Measurements from ENCODE around the gene SNX32.

Gene SNX32

DNA sequence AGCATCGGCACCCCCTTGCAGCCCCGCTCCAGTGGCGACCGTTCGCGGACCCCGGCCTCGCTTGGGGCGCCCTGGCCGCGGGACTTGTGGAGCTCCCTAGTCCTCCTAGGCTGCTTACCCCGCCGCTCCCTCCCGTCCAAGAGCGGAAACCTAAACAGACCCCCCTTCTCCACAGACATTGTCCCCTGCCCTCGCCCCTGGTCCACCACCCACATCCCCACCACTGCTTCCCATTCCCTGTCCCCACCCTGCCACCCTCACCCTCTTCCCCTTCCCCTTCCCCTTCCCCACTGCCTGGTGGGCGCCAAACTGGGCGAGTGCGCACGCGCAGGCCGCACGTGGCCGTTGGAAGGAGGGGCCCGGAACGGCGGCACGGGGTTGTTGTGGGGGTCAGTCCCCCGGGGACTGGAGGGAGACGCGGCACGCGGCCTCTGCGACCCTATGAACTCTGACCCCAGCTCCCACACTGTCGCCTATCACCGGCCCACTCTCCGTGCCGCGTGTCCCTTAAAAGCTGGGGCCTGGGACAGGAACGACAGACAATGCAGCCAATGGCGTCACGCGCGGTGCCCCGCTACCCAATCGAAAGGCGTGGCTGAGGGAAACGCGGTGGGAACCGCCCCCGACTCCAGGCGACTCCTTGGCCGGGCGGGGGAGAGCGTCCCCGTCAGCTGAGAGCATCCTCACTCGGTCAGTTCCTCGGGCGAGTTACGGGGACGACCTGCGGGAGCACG, at the start of gene SNX32:
Gene SNX32 (plus strand): TSS at position 667 of the 734 bp plus-strand sequence. CDS start 103 bp downstream, outside the sequence.
- DNase-seq: peak; percentile 96

DNA sequence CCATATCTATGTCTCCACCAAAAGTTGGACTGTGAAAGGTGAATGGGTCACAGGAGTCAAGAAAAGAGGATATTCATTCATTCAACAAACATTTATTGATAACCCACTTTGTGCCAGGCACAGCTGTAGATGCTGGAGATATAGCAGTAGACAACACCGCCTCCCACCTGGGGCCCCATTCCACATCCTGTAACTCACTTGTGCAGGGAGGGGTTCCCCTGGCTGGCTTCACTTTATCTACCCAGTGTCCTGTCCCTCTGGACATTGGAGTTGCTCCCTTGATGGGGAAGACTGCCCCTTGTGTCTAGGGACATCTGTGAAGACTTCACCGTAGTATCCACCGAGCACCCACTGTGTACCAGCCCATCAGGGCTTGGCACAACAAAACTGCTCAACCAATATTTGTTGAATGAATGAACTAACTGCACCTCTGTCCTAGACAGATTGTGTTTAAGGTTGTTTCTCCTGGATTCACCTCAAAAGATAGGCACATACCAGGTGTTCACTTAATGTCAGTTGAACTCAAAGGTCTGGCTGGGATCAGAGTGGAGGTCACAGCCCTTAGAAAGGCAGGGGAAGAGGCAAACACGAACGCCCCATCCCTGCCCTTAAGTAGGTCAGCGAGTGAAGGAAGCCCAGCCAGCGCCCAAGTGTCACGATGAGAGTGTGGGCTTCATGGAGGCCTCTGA, 48.3 kb upstream of the SNX32 start:
- no peak for DNase-seq

DNA sequence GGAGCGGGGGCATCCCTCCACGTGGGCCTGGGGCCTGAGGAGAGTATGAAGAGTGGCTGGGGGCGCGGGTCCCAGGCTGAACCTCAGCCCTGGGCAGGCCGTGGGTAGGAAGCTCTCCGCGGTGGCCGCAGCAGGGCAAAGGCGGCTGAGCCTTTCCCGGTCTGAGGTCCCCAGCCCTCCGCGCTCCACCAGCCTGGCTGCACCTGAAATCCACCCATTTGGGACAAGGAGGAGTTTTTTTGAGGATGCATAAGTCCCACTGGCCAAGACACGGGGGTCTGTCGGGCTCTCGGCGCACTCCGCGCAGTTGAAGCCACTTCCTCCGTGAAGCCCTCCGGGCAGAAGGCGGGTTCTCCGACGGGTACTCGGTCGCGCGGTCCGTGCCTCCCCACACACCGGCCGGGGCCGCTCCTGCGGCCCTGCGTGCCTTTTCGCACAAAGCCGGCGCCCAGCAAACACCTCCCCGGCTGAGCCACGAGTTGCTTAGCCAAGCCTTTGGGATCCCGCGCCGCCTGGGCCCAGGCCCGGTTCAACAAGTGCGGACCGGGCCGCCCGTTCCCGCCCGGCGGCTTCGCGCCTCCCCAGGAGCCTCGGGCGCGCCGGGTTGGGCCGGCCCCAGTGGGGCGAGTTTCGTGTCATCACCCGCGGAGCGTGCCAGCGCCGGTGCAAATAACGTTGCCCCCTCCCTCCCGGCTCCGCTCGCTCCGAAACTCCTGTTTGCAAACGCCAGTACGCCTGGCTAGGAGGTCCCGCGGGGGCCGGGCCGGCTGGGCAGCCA, 47.6 kb upstream of the SNX32 start:
- DNase-seq: no peak

DNA sequence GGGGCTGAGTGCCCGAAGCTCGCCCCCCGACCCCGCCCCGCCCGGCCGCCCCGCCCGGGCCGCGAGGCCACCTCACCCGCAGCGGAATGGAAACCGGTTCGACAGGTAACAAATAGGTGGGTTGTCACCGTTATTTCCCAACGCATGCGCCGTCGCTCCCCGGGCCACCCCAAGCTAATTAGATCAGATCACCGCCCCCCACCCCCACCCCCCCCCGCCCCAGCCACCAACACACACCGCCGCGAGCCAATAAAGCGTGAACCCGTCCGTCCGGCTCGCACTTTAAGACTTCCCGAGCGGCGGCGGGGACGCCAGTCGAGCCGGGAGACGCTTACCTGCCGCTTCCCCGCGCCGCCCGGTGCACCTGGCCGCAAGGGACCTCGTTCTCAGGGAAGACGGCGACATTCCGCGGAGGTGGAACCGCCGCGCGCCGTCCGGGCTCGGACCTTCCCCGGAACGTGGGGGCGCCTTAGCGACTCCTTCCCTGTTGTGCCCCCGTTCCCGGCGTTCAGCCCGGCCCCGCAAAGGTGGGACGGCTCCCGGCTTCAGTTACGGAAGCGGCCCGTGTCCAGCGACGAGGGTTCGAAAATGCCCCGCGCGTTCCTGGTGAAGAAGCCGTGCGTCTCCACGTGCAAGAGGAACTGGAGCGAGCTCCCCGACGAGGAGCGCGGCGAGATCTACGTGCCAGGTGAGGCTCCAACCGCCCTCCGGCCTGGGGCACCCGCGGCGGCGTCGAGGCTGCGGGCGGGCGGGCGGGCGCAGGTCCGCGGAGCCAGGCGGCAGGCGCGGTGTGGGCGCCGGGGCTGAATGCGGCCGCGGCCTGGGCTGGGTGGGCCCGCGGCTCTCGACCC, 46.8 kb upstream of the SNX32 start, which contains the start of gene OVOL1:
Gene OVOL1 (plus strand): TSS at position 278 of the 851 bp plus-strand sequence. CDS start 311 bp downstream, at position 589.
- no peak for DNase-seq

DNA sequence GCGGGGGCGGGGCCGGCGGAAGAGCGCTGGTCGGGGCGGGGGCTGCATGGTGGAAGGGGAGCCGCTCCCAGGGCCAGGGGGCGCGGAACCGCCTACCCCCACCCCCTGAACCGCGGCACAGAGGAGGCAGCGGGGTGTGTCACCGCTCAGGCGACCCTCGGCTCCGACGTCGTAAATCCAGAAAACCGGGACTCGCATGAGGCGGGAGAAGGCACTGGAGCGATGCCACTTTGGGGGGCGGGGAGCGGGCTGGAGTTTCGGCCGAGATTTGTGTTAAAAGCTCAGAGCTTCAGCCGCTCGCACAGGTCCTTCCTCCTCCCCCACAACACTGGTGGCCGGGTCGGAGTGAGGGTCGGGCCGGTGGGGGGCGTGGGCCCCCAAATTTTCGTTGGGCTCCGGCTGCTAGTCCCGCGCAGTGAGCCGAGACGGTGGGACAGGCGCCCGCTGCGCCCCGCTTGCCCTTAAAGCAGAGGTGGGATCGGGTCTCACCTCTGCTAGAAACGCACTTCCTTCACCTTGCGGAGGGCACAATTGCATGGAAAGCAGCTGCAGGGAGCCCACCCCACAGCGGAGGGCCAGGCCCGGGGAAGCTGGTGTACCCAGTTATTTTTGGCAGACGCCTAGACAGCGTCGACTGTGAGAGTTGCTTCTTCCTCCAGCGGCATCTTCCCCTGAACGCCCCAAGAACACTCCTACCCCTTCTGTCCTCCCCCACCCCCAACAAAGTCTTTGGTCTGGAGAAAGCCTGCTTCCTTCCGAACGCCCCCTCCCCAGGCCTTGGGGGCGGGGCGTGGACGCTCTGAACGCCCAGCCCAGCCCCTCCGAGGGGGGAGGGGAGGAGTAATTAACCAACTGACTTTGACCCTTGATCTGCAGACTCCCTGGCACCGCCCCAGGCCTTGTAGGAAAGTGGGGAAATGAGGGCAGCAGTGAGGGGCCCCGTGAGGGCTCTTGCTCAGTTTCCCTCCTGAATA, 45.8 kb upstream of the SNX32 start:
- no peak for DNase-seq

DNA sequence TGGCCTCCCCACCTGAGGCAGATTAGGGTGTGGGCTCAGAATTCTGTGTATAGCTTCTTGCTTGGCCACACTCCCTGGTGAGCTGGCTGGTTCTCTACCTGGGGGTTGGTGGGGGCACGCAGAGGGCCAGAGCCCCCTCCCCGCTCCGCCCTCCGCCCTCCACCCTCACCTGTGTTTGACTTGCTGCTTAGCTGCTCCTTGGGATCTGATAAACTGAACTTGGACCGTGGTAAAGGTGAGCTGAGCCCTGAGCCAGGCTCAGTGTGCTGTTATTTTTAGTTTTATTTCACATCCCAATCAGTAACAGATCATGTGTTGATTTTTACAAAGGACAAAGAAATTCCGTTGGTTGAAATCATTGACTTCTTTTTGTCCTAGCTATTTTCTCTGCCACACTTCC, 44.9 kb upstream of the SNX32 start:
- no peak for DNase-seq

DNA sequence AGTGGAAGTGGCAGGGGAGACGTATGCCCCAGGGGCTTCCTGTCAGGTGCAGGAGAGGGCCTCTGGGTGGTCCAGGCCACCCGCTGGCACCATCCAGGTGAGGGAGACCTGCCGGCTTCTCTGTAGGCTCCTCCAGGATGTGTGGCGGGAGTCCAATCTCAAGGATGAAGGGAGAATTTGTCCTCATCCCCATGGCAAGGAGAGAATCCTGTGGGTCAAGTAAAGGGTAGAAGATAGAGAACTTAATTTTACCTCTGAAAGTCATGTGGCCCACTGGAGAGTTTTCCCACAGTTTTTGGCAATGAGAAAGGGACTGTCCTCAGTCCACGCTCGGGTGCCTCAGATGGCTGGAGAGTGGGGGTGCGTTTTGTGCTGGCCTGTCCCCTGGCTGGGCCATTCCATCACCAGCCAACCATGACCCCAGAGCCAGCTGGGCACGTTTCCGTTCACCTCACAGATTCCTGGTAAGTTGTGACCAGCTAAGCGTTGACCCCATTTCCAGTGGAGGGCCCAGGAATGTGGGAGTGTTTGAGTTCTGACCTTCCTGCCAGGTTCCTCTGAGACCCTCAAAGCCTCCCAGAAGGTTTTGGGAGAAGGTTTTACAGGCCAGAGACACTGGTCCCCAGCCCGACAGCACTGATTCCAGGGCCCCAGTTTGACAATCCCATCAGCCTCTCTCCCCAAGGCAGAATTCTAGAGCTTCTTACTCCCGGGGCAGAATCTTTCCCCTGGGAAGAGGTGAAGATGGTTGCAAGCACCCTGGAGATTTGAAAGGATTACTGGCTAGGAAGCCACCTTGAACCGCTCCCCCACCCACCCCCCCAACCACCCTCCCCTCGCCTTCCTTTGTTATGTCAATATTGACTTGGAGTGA, 44.3 kb upstream of the SNX32 start:
- DNase-seq: no peak

DNA sequence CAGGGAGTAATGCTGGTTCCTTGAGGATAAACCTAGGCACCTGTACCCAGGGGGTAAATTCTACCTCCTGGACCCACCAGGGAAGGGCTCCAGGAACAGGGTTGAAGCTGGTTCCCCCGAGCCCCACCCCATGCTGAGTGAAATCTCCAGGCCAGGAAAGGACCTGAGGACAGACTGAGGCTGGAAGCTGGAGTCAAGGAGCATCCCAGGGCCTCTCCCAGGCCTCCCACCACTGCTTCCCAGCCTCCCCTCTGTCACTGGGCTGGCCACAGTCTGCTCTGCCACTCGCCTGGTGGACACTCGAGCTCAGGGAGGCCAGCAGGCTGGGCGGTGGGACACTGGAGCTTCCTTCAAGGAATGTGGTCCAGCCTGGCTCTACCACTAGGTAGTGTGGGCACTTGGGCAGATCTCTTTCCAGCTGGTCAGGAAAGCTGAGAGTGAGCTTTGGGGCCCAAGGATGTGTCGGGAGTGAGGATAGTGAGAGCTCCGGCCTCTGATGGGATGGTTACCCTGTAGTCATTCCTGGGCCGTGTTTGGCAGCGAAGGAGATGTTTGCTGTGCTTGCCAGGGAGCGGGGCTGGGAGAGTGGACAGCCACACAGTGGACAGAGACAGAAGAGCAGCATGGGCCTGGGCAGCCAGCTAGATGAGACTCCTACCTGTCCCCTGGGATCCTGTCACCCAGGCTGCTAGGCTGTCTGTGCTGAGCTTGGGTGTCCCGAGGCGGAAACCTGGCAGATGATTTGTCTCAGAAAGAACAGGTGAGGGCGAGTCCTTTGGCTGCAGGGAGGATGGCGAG, 43.5 kb upstream of the SNX32 start:
- DNase-seq: no peak

DNA sequence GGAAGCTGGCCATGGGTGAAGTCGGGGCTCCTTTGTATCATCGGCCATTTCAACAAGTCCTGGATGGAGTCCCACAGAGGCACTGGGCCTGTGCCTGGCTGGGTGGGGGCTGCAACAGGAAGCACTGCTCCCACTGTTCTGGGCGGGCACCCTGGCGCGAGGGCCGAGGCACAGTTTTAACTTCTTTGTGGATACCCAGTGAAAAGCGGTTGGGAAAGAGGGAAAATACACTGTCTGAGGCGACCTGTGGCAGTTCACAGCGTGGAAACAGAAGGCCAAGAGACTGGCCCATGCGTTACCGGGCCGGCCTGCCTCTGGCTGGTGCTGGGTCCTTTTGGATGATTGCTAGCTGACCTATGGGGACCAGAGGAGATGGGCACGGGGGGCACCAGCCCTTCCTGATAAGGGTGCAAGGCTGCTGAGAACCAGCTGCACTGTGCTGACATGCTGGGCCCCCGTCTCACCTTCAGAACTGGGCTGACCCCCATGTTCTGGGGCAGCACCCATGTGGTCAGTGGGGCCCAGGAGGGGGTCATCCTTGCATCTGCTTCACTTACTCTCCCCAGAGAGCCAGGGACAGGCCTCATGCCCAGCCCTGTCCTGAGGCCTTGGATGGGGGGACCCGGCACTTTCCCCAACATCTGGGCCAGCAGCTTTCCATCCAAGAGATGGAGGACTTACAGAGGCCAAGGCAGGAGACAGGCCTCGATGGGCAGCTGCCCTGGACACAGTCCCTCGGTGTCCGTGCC, 42.7 kb upstream of the SNX32 start:
- no peak for DNase-seq

DNA sequence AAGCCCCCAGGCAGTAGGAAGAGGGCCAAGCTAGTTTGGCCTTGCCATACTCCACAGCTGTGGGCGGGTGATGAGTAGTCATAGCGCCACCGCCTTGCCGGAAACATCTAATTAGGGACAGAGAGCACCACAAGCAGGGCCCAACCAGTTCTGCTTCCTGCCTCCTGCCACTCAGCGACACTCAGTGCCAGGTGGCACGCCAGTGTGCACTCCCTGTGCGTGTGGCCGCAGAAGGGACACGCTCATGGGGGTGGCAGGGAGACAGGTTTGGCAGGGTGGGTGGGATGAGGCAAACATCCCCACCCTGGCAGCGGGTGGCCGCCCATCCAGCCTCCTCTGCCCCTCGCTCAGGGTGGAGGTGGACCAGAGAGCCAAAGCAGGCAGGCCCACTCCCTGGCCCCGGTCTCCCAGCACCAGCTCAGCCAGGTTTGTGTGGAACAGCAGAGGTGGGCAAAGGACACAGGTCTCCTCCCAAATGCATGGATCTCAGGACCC, 42.0 kb upstream of the SNX32 start:
- DNase-seq: no peak

DNA sequence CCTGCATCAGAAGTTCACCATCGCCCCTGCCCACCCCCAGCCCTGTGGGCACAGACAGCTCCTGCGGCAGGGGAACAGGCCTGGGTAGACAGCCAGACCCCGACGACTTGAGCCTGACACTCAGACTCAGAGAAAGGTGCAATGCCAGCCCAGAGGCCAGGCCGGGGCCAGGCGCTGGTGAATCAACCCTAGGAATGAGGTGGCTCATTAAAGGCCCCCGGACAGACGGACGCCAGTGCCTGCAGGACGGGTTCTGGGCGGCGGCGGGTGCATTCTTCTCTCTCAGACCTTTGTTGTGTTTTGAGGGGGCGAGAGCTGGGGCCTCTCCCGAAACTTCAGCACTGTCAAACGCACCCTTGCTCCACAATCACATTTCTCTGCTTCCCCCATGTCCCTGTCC, 41.3 kb upstream of the SNX32 start:
- DNase-seq: no peak

DNA sequence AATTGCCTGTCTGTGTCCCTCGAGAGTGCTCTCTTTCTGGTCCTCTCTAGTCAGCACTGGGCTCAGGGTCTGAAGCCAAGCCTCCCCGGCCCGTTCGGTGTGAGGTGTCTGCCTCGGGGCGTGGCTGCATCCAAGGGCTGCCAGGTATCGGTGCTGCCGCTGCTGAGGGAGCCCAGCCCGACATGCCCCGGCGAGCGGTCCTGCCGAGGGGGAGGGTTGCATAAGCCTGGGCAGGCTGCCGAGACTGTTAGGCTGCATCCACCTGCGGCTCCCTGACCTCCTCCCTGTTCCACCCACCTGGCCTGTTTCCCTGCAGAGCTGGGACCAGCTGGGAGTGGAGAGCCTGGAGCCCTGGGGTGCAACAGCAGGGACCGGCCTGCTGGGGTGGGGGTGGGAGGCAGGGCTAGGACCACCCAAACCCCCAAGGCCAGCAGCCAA, 40.6 kb upstream of the SNX32 start:
- no peak for DNase-seq

DNA sequence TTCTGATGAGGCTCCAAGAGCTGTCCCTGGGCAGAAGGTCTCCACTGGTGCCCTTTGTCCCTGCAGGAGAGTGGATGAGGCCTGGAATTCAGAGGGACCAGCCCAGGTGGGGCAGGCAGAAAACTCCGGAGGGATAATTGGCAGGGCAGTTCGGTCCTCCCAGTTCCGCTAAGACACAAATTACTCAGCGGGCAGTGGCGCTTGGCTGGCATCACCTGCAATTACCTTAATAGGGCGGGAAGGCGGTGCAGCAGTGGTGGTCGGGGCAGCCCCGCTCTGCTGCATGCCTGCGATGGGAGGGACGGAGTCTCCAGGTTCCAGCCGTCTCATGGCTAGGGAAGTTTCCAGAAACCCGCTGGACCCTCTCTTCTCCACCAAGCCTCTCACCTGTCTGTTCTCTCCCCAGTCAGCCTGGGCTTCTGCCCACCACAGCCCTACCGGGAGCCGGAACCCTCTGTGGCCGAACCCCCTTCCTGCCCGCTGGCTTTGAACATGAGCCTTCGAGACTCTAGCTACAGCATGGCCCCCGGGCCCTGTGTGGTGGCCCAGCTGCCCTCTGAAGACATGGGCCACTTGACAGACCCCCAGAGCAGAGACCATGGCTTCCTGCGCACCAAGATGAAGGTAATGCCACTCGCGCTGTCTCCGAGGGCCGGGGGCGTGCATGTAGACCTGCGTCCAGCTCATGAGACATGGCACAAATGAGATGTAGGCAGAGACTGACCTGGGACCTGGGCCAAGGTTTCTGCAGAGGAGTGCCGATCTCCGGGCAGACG, 40.0 kb upstream of the SNX32 start:
- DNase-seq: no peak

DNA sequence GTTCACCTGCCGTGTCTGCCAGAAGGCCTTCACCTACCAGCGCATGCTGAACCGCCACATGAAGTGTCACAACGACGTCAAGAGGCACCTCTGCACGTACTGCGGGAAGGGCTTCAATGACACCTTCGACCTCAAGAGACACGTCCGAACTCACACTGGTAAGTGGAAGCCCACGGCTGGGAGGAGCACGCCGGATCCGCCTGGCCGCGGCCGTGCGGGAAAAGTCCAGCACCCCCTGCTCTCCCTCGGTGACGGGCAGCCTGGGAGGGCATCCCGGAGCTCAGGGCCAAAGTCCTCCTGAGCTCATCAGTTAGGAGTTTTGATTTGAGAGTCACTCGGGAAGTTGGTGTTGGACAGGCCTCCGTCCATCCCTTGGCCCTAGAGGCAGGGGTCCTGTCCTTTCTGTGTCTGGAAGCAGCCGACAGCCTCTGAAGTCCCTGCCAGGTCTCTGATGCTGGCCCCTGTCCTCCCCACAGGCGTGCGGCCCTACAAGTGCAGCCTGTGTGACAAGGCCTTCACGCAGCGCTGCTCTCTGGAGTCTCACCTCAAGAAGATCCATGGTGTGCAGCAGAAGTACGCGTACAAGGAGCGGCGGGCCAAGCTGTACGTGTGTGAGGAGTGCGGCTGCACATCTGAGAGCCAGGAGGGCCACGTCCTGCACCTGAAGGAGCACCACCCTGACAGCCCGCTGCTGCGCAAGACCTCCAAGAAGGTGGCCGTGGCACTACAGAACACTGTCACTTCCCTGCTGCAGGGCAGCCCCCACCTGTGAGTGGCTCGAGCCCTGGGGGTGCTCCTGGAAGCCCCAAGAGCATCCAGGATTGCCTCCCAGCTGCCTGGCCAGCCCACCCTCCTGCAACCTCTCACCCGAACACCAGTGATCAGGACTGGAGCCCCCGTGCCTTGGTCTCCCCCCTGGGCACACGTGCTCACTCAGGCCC, 38.9 kb upstream of the SNX32 start:
- DNase-seq: no peak

DNA sequence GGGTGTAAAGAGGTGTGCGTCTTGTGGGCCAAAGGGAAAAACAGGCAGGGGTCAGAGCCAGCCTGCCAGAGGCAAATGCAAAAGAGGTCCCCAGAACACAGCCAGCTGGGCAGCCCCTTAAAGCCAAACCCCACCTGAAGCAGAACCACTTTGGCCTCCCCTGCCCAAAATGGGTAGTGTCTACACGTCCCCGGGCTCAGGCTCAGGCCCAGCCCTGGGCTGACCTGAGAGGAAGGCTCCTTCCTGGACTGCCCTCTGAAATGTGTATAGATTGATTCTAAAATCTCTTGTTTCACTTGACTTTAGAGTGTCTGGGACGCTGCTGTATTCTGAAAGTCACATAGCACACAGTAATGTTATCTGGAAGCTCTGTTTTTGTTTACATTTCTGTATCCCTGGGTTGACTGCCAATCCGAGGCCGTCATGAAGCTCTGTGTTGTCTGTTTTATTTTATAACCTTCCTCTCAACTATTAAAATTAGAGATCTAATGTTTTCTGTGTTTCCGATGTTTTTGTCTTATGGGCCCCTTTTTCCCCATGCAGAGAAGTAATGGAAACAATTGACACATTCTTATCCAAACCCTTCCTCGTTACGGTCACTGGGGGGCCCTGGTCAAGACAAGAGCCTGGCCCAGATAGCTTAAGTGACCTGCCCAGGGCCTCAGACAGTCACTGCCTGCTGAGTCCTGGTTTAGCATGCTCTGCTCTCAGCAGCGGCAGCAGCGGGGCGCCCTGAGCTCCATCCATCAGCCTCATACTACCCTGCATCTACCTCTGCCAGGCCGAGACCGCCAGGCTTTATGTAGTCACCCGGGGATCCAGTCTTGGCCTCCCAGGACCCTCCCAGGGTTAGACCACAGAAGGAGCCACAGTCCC, 36.8 kb upstream of the SNX32 start:
- DNase-seq: no peak
